22Rv1 (cell line): ENCODE data around the gene FOXJ3.

Source experiments
- ZFX ChIP-seq: fragments of 450-650 bp; IDR thresholded peaks from 2 replicates; pipeline ENCODE4 v1.6.1; 2017; ENCODE audit warnings: antibody characterized with exemption, borderline replicate concordance
- TF ChIP-seq, protein P1 (sequence below): fragments of 450-650 bp; IDR thresholded peaks from 2 replicates; pipeline ENCODE4 v1.5.1; 2017; ENCODE audit warnings: mild to moderate bottlenecking

DNA sequence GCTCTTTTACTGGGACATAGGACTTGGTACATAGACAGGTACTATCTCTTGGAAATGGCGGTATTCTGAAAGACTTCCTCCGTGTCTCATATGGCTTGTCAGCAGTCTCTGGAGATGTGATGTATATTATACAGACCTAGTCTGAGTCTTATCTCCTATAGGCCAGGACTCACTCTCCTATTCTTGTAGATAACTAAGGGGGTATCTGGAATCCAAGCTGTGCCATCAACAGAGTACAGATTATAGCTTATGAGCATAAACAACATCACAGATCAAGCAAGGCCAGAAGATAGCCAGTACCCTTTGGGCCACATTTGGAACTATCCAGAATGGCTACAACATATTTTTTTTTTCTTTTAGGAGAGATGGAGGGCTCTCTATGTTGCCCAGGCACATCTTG is 29.5 kb upstream of the FOXJ3 start:
- TF ChIP-seq, protein P1, sequence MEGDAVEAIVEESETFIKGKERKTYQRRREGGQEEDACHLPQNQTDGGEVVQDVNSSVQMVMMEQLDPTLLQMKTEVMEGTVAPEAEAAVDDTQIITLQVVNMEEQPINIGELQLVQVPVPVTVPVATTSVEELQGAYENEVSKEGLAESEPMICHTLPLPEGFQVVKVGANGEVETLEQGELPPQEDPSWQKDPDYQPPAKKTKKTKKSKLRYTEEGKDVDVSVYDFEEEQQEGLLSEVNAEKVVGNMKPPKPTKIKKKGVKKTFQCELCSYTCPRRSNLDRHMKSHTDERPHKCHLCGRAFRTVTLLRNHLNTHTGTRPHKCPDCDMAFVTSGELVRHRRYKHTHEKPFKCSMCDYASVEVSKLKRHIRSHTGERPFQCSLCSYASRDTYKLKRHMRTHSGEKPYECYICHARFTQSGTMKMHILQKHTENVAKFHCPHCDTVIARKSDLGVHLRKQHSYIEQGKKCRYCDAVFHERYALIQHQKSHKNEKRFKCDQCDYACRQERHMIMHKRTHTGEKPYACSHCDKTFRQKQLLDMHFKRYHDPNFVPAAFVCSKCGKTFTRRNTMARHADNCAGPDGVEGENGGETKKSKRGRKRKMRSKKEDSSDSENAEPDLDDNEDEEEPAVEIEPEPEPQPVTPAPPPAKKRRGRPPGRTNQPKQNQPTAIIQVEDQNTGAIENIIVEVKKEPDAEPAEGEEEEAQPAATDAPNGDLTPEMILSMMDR, result no peak
- no peak for TF ChIP-seq ZFX
